GM19351 (cell line): ENCODE measurements around the gene POLD3.
"Not testable (repeated sequence)": the region's sequence is repeated elsewhere in the genome, so short reads cannot be mapped to it uniquely, and the experiment has no call there.

Source experiments
- ATAC-seq: cut with Tn5 transposase; IDR thresholded peaks from one replicate; pipeline ENCODE4 v1.9.1; 2021; ENCODE audit warnings: mild to moderate bottlenecking, moderate library complexity; ENCODE audit not compliant: unreplicated experiment

POLD3 gene

GRCh38 chr11:74581954-74582547 lies 10.3 kb upstream of the POLD3 start:
- ATAC-seq: no peak

GRCh38 chr11:74583024-74583624 lies 9.3 kb upstream of the POLD3 start:
- no peak for ATAC-seq

DNA sequence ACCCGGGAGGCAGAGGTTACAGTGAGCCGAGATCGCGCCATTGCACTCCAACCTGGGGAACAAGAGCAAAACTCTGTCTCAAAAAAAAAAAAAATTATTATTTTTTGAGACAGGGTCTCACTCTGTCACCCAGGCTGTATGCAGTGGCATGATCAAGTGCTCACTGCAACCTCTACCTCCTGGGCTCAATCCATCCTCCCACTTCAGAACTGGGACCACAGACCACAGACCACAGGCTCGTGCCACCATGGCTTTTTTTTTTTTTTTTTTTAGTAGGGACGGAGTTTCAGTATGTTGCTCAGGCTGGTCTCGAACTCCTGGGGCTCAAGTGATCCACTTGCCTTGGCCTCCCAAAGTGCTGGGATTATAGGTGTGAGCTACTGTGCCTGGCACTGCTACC lies 1.9 kb upstream of the POLD3 start:
- not testable (repeated sequence) for ATAC-seq

DNA sequence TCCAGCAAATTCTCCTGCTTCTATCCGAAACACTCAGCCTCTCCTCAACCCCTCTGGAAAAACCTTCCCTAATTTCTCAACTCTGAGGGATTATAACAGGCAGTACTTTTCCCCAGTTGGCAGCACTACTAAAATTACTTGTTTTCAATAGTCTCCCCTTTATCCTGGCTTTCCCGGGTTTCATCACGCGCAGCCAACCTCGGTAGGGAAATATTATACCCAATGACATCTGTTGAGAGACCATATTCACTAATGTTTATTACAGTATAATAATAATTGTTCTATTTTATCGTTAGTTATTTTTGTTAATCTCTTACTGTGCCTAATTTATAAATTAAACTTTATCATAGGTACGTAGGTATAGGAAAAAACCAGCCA lies 330 bp upstream of the POLD3 start:
- ATAC-seq: no peak

DNA sequence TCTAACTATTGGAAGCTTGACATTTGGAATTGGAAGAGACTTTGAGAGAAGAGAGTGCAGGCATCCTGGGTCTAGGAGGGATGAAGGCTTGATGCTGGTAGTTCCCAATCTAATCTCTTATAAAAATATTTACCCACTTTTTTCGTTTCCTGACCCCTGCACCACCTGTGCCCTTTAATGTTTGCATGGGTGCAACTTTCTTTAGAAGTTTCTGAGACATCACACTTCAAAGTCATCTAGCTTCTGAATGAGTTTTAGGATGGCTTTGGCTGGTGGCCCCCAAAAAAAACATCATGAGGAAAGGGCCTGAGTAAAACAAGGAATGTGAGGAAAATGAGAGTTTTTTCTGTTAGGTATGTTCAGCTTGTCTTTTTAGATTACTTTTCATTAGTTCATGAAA lies 1.1 kb downstream of the POLD3 start:
- ATAC-seq: no peak

- ATAC-seq: no peak
Observed at GRCh38 chr11:74602637-74603556, 10.5 kb downstream of the POLD3 start.

- ATAC-seq: no peak
Observed at GRCh38 chr11:74603845-74604244, 11.5 kb downstream of the POLD3 start.

DNA sequence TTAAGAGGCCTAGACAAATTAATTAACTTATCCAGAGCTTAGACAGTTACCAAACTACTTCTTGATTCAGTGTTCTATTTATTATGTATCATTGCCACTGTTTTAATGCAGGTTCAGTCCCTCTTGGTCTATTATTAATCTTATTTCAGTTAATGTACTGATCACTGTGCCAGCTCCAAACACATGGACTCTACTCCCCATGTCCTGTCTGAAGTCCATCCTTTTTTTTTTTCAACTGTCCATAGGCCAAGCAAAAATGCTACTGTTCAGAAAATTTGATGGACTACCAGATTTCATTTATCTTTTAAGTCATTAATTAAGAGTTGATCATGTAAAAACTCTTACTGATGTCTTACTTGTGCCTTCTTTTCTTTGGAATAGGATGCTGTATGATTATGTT lies 11.9 kb downstream of the POLD3 start:
- no peak for ATAC-seq

- no peak for ATAC-seq
Observed at GRCh38 chr11:74605403-74605802, 13.0 kb downstream of the POLD3 start.

GRCh38 chr11:74608431-74608830 lies 16.0 kb downstream of the POLD3 start:
- ATAC-seq: no peak

- ATAC-seq: no peak
Observed at GRCh38 chr11:74611369-74611861, 19.0 kb downstream of the POLD3 start.

GRCh38 chr11:74612877-74613276 lies 20.5 kb downstream of the POLD3 start:
- no peak for ATAC-seq

- ATAC-seq: no peak
Observed at GRCh38 chr11:74615311-74615710, 22.9 kb downstream of the POLD3 start.

DNA sequence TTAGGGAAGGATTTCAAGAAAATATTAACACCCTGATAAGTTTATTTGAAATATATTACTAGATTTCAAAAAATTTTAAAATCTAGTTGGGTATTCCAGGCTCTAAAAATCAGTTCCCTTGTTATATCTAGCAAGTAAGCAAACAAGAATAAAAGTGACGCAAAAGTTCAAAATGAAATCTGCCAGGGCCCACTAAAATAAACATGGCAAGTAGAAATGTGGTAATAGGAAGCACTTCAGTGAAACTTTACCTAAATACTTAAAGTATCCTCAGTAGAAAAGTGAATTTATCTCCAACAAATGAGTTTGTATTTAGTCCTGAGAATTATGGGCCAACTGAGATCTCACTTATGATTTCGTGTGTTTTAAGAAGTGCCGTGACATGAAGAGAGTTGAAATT lies 23.6 kb downstream of the POLD3 start:
- ATAC-seq: no peak

GRCh38 chr11:74620531-74620930 lies 28.1 kb downstream of the POLD3 start:
- no peak for ATAC-seq

- no peak for ATAC-seq
Observed at GRCh38 chr11:74626130-74626529, 33.7 kb downstream of the POLD3 start.

DNA sequence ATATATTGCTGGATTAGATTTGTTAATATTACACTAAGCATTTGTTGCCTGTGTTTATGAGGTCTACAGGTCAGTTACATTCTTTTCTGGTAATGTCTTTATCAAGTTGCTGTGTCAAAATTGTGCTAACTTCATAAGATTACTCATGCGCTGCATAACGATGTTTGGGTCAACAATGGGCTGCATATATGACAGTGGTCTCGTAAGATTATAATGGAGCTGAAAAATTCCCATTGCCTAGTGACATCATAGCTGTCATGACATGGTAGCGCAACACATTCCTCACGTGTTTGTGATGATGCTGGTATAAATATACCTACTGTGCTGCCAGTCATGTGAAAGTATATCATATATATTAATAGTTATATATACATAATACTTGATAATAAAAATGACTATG lies 34.2 kb downstream of the POLD3 start:
- ATAC-seq: no peak

DNA sequence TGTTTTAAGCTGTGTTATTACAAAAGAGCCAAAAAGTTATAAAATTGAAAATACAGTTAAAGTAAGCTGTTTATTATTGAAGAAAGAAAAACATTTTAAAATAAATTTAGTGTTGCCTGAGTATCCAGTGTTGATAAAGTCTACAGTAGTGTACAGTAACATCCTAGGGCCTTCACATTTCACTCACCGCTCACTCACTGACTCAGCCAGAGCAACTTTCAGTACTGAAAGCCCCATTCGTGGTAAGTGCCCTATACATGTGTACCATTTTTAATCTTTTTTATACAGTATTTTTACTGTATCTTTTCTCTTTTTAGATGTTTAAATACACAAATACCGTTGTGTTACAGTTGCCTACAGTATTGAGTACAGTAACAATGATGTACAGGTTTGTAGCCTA lies 35.0 kb downstream of the POLD3 start:
- ATAC-seq: no peak

- ATAC-seq: no peak
Observed at GRCh38 chr11:74630043-74630442, 37.7 kb downstream of the POLD3 start.

GRCh38 chr11:74633406-74634393 lies 41.3 kb downstream of the POLD3 start:
- no peak for ATAC-seq

DNA sequence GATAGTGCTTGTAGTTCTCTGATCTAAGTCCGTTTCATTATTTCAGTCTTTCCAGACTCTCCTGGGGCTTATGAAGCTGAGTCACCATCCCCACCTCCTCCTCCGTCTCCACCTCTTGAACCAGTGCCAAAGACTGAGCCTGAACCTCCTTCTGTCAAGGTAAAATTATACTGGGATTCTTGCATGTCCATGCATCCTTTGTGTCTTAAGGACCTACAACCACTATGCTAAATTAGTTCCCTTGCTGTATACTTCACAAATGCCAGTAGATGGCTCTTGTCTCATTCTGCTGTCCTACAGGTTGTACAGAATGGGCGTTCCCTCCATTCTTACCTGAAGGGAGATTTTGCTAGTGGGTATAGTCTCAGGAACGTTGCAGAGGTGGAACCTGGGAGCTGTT lies 42.2 kb downstream of the POLD3 start:
- ATAC-seq: no peak
